MM.1S (cell line): ENCODE measurements around the gene DOCK10.

Source experiments
- DNase-seq: peaks from one replicate; pipeline ENCODE4 v3.0.0-alpha.2; 2015
- H2AFZ ChIP-seq: fragments of 300-600 bp; sonication (generic); 2 replicates; pipeline ENCODE4 v1.6.0; 2016; ENCODE audit warnings: antibody characterized with exemption, low read length
- H3F3A ChIP-seq: fragments of 300-600 bp; sonication (generic); 2 replicates; pipeline ENCODE4 v1.6.1; 2016; ENCODE audit warnings: mild to moderate bottlenecking, antibody characterized with exemption, low read length, moderate library complexity, mixed read lengths; ENCODE audit not compliant: insufficient read depth
- H3K27ac ChIP-seq: fragments of 300-600 bp; sonication (generic); 2 replicates; pipeline ENCODE4 v1.5.1; 2016; ENCODE audit warnings: mild to moderate bottlenecking, low read length
- H3K27me3 ChIP-seq: fragments of 300-600 bp; sonication (generic); replicated peaks from 2 replicates; pipeline ENCODE4 v1.6.0; 2016; ENCODE audit warnings: low read length; ENCODE audit not compliant: insufficient read depth
- H3K36me3 ChIP-seq: fragments of 300-600 bp; sonication (generic); replicated peaks from 2 replicates; pipeline ENCODE4 v1.6.1; 2016; ENCODE audit warnings: mild to moderate bottlenecking, low read length, mixed read lengths; ENCODE audit not compliant: insufficient read depth
- H3K4me1 ChIP-seq: fragments of 300-600 bp; sonication (generic); 2 replicates; pipeline ENCODE4 v1.6.1; 2016; ENCODE audit warnings: low read length, mixed read lengths
- H3K4me2 ChIP-seq: fragments of 300-600 bp; sonication (generic); 2 replicates; pipeline ENCODE4 v1.6.0; 2016; ENCODE audit warnings: low read depth, low read length
- H3K4me3 ChIP-seq: fragments of 300-600 bp; sonication (generic); 2 replicates; pipeline ENCODE4 v1.5.1; 2016; ENCODE audit warnings: low read length, mixed read lengths
- H3K79me2 ChIP-seq: fragments of 300-600 bp; sonication (generic); 2 replicates; pipeline ENCODE4 v1.6.1; 2016; ENCODE audit warnings: mixed run types, low read length, mixed read lengths
- H3K9ac ChIP-seq: fragments of 300-600 bp; sonication (generic); 2 replicates; pipeline ENCODE4 v1.6.1; 2016; ENCODE audit warnings: low read length, mixed read lengths
- H3K9me2 ChIP-seq: fragments of 300-600 bp; sonication (generic); replicated peaks from 2 replicates; pipeline ENCODE4 v1.6.1; 2016; ENCODE audit warnings: mild to moderate bottlenecking, low read length, mixed read lengths; ENCODE audit not compliant: insufficient read depth
- H3K9me3 ChIP-seq: fragments of 300-600 bp; sonication (generic); replicated peaks from 2 replicates; pipeline ENCODE4 v1.6.1; 2016; ENCODE audit warnings: mild to moderate bottlenecking, low read length, mixed read lengths; ENCODE audit not compliant: insufficient read depth
- H4K20me1 ChIP-seq: fragments of 300-600 bp; sonication (generic); 2 replicates; pipeline ENCODE4 v1.6.1; 2016; ENCODE audit warnings: mild to moderate bottlenecking, low read length, moderate library complexity, mixed read lengths; ENCODE audit not compliant: insufficient read depth
- EZH2 ChIP-seq: fragments of 300-600 bp; sonication (generic); optimal IDR thresholded peaks from 2 replicates; pipeline ENCODE3; 2017; ENCODE audit warnings: low read depth, mild to moderate bottlenecking, antibody characterized with exemption, low read length, mixed read lengths
- EZH2phosphoT487 ChIP-seq: fragments of 300-600 bp; sonication (generic); IDR thresholded peaks from 2 replicates; pipeline ENCODE4 v1.6.1; 2018; ENCODE audit warnings: antibody characterized with exemption, low read length
- TF ChIP-seq, protein P1 (sequence below): fragments of 300-600 bp; sonication (generic); IDR thresholded peaks from 2 replicates; pipeline ENCODE4 v1.5.1; 2016; ENCODE audit warnings: antibody characterized with exemption, low read length, mixed read lengths

Gene DOCK10

DNA sequence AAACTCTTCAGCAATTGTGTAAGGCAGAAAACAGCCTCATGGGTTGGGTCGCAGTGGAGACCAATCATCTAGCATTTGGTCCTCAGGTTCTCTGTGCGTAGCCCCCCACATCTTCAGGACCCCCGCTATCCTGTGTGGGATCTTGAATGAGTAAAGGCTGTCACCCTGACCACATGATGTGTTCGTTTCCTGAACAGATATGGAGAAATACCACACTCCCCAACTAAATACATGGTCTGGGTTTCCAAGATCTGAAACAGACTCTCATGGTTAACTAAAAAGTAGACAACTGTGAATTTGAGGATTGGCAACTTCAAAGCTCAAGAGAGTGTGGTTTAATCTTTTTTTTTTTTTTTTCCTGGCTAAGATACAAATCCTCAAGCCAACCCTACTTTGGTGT lies 23.2 kb downstream of the DOCK10 start:
- no peaks in the 10 kb centered on the region for H3K9me2 ChIP-seq
- no peak for TF ChIP-seq EZH2phosphoT487
- H3K4me3 ChIP-seq: no peak overlapping the region
- no peak overlapping the region for H3K4me2 ChIP-seq
- H3K9ac ChIP-seq: no peak overlapping the region
- H4K20me1 ChIP-seq: peaks cover 7% of the 10 kb centered on the region
- H2AFZ ChIP-seq: no peak overlapping the region
- H3K27me3 ChIP-seq: no peaks in the 10 kb centered on the region
- H3K9me3 ChIP-seq: no peaks in the 10 kb centered on the region
- no peaks in the 10 kb centered on the region for H3K36me3 ChIP-seq
- no peak for DNase-seq
- no peaks in the 10 kb centered on the region for H3F3A ChIP-seq
- H3K27ac ChIP-seq: no peak overlapping the region
- peaks cover 63% of the 10 kb centered on the region for H3K79me2 ChIP-seq
- no peaks in the 10 kb centered on the region for H3K4me1 ChIP-seq

DNA sequence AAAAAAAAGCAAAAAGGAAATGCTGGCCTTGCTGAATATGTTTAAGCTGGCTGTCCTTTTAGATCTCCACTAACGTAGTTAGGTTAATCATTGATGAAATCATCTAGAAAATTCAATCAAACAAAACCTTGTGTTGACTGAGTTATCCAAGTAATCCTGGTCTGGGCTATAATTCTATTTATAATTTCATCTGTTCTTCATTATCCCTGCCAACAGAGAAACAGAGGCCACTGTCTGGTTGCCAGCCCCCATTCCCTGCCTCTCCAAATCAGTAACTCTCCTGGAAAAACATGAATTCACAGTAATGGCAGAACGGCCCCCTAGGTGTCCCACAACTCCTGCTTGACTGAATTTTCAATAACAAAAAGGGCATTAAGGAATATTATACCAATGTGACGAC lies 24.6 kb downstream of the DOCK10 start:
- Histone ChIP-seq H3F3A (no peaks in the 10 kb centered on the region), H3K9me2 (no peaks in the 10 kb centered on the region), H3K9me3 (no peaks in the 10 kb centered on the region), H3K4me2 (no peak overlapping the region), H3K4me1 (no peaks in the 10 kb centered on the region), H3K4me3 (no peak overlapping the region), H2AFZ (no peak overlapping the region), H3K79me2 (peaks cover 59% of the 10 kb centered on the region), H3K27ac (no peak overlapping the region), H3K36me3 (no peaks in the 10 kb centered on the region), H3K9ac (no peak overlapping the region), H3K27me3 (no peaks in the 10 kb centered on the region), H4K20me1 (peaks cover 7% of the 10 kb centered on the region; the same call in 1 of the 2 replicates)
- no peak for TF ChIP-seq EZH2phosphoT487
- TF ChIP-seq, protein P1, sequence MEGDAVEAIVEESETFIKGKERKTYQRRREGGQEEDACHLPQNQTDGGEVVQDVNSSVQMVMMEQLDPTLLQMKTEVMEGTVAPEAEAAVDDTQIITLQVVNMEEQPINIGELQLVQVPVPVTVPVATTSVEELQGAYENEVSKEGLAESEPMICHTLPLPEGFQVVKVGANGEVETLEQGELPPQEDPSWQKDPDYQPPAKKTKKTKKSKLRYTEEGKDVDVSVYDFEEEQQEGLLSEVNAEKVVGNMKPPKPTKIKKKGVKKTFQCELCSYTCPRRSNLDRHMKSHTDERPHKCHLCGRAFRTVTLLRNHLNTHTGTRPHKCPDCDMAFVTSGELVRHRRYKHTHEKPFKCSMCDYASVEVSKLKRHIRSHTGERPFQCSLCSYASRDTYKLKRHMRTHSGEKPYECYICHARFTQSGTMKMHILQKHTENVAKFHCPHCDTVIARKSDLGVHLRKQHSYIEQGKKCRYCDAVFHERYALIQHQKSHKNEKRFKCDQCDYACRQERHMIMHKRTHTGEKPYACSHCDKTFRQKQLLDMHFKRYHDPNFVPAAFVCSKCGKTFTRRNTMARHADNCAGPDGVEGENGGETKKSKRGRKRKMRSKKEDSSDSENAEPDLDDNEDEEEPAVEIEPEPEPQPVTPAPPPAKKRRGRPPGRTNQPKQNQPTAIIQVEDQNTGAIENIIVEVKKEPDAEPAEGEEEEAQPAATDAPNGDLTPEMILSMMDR: no peak
- TF ChIP-seq EZH2: no peak
- DNase-seq: no peak

DNA sequence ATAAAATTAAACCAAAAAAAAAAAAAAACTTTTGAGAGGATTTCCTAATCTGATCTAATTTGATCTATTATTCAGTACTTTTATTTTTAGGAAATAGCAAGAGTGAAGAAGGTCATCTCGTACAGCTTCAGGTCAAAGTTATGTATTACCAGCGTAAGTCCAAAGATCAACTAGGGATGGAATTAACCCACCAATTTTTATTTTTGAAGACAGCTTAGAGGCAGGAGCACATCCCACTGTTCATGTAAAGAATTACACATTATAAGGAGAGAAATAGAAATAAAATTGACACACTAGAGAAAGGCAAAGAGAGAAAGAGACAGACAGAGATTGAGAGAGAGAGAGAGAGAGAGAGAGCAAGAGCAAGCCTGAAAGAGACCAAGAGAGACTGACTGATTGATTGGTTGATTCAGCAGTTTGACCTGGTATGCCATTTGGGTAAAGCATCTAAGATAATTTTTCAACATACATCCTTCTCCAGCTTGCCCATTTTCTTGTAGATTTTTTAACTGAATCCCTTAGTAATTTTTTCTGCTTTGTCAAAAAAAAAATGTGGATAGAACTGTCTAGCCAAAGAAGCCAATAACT lies 25.1 kb downstream of the DOCK10 start:
- TF ChIP-seq EZH2phosphoT487 (no peak), EZH2 (no peak)
- TF ChIP-seq, protein P1: no peak
- H3K27me3 ChIP-seq: no peaks in the 10 kb centered on the region
- no peak overlapping the region for H3K9ac ChIP-seq
- H4K20me1 ChIP-seq: peaks cover 4% of the 10 kb centered on the region; the same call in 1 of the 2 replicates
- H3K79me2 ChIP-seq: peaks cover 56% of the 10 kb centered on the region
- no peak overlapping the region for H3K4me2 ChIP-seq
- H3K9me2 ChIP-seq: no peaks in the 10 kb centered on the region
- H3K4me1 ChIP-seq: no peaks in the 10 kb centered on the region
- no peak overlapping the region for H2AFZ ChIP-seq
- H3K9me3 ChIP-seq: no peaks in the 10 kb centered on the region
- H3K36me3 ChIP-seq: no peaks in the 10 kb centered on the region
- no peak for DNase-seq
- H3K4me3 ChIP-seq: no peak overlapping the region
- no peak overlapping the region for H3K27ac ChIP-seq
- no peaks in the 10 kb centered on the region for H3F3A ChIP-seq
